B cell (primary cell): ENCODE measurements around the gene SLIT3.

Source experiments
- CTCF ChIP-seq: fragments of 200-600 bp; IDR thresholded peaks from one replicate; pipeline ENCODE4 v1.8.0; 2022; ENCODE audit warnings: antibody characterized with exemption, mild to moderate bottlenecking
- EZH2 ChIP-seq: IDR thresholded peaks from 2 replicates; pipeline ENCODE4 v1.6.1; 2012; ENCODE audit warnings: borderline replicate concordance, low read depth, mild to moderate bottlenecking, moderate library complexity, low read length; ENCODE audit not compliant: insufficient read depth, poor library complexity, severe bottlenecking

- no peak for TF ChIP-seq CTCF
- TF ChIP-seq EZH2, result no peak
Observed at GRCh38 chr5:169196059-169196458, 104.9 kb downstream of the SLIT3 start.
